Measurements from ENCODE around the gene SLC6A9.

SLC6A9 gene

DNA sequence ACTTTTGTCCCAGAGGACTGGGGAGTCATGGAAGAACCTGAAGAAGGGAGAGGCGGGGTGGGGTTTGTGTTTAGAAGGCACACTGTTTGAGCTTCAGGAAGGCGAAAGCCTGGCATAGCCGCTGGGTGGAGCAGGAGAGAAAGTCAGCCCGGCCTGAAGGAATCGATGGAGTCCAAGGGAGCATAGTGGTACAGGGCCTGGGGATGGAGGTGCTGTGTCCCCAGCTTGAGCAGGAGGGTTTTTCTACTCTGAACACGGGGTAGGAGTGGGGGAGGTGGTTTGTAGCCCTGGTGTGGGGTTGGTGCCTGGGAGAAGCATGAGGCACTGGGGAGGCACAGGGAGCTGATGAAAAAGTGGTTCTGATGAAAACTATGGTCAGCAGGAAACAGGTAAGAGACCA, 44.5 kb downstream of the SLC6A9 start:
- Histone ChIP-seq H3K9ac (ENCODE audit: low read length in 5 of 5) (no peak overlapping the region), H3K36me3 (ENCODE audit: control insufficient read depth in 5 of 5, insufficient read depth in 5 of 5, low read length in 5 of 5) (peaks cover 0 to 24% (median 16%) of the 10 kb centered on the region in 5 donors), H3K4me3 (ENCODE audit: low read depth in 1 of 5, low read length in 5 of 5) (no peak overlapping the region), H3K9me3 (ENCODE audit: control insufficient read depth in 5 of 5, low read length in 5 of 5) (no peaks in the 10 kb centered on the region), H3K27me3 (ENCODE audit: control insufficient read depth in 5 of 5, insufficient read depth in 4 of 5, low read length in 5 of 5) (no peaks in the 10 kb centered on the region), H3K27ac (ENCODE audit: low read depth, low read length) (no peak overlapping the region), H3K4me1 (ENCODE audit: control insufficient read depth in 5 of 5, insufficient read depth in 5 of 5, low read length in 5 of 5) (peaks cover 0 to 9% (median 7%) of the 10 kb centered on the region in 5 donors)

DNA sequence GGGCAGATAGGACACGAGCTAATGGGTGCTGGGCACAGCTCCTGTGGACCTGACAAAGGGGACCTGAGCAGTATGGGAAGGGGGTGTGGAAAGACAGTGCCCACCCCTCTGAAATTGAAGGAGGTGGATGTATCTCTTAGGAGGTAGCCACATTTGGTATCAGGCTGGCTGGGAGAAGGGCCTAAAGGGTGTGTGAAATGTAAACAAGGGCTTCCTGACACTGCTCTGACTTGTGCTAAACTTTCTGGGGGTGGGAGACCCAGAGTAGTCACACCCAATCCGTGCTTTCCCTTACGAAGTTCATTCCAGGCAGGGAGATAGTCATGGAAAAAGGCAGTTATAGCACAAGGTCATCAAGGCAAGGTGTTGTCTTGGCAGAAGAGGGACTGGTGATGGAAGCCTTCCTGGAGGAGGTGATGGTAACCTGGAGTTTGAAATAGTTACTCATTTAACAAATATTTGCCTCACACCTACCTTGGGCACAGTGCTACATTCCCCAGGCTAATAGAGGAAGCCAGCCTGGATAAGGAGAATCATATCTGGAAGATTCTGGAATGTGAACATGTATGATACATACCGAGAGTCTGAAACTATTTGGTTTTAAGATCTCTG, 45.2 kb downstream of the SLC6A9 start:
- Histone ChIP-seq H3K9me3 (ENCODE audit: control insufficient read depth in 5 of 5, low read length in 5 of 5) (no peaks in the 10 kb centered on the region), H3K4me1 (ENCODE audit: control insufficient read depth in 5 of 5, insufficient read depth in 5 of 5, low read length in 5 of 5) (peaks cover 0 to 6% (median 5%) of the 10 kb centered on the region in 5 donors), H3K9ac (ENCODE audit: low read length in 5 of 5) (no peak overlapping the region), H3K4me3 (ENCODE audit: low read depth in 1 of 5, low read length in 5 of 5) (no peak overlapping the region), H3K27me3 (ENCODE audit: control insufficient read depth in 5 of 5, insufficient read depth in 4 of 5, low read length in 5 of 5) (no peaks in the 10 kb centered on the region), H3K27ac (ENCODE audit: low read depth, low read length) (no peak overlapping the region), H3K36me3 (ENCODE audit: control insufficient read depth in 5 of 5, insufficient read depth in 5 of 5, low read length in 5 of 5) (peaks cover 0 to 26% (median 16%) of the 10 kb centered on the region in 5 donors)

DNA sequence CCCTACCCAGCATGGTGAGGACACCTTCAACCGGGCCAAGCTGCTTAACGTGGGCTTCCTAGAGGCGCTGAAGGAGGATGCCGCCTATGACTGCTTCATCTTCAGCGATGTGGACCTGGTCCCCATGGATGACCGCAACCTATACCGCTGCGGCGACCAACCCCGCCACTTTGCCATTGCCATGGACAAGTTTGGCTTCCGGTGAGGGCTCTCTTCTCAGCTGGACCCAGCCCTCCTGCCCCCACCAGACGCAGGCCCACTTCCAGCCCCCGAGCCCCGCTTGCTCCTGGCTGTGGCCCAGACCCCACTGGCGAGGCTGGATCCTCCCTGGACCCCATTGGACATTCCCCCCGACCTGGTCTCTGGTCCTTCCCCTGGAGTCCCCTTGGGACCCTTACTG, 46.4 kb downstream of the SLC6A9 start:
- Histone ChIP-seq H3K9ac (ENCODE audit: low read length in 5 of 5) (no peak overlapping the region), H3K9me3 (ENCODE audit: control insufficient read depth in 5 of 5, low read length in 5 of 5) (no peaks in the 10 kb centered on the region), H3K27ac (ENCODE audit: low read depth, low read length) (no peak overlapping the region), H3K4me1 (ENCODE audit: control insufficient read depth in 5 of 5, insufficient read depth in 5 of 5, low read length in 5 of 5) (peaks cover 5 to 12% (median 8%) of the 10 kb centered on the region in 5 donors), H3K27me3 (ENCODE audit: control insufficient read depth in 5 of 5, insufficient read depth in 4 of 5, low read length in 5 of 5) (no peaks in the 10 kb centered on the region), H3K36me3 (ENCODE audit: control insufficient read depth in 5 of 5, insufficient read depth in 5 of 5, low read length in 5 of 5) (peaks cover 0 to 26% (median 16%) of the 10 kb centered on the region in 5 donors), H3K4me3 (ENCODE audit: low read depth in 1 of 5, low read length in 5 of 5) (no peak overlapping the region)

DNA sequence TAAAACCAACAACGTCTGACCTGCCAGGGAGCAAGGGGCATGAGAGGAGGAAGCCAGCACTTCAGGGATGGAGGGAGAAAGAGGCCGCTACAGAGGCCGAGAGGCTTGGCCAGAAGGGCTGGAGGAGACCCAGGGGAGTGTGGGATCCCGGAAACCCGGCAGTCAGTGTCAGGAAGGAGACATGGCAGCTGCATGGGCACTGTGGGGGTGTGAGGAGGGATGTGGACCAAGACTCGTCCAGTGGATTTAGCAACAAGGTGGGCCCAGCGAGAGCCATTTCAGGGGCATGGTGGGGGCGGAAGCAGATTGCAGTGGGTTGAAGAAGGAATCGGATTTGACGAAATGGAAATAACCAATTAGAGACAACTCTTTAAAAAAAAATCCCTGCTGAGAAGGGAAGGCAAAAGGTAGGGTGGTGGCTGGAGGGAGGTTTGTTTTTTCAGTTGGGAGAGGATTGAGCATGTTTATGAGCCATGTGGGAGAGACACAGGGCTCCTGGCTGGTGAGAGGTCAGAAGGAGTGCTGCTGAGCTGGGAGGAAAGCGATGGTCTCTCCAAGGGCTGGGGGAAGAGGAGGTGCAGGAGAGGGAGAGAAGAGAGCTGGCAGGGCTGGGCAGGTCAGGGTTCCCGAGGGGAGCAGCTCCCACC, 47.9 kb downstream of the SLC6A9 start:
- H3K4me1 ChIP-seq (ENCODE audit: control insufficient read depth in 5 of 5, insufficient read depth in 5 of 5, low read length in 5 of 5) = peaks cover 9 to 20% (median 16%) of the 10 kb centered on the region in 5 donors

DNA sequence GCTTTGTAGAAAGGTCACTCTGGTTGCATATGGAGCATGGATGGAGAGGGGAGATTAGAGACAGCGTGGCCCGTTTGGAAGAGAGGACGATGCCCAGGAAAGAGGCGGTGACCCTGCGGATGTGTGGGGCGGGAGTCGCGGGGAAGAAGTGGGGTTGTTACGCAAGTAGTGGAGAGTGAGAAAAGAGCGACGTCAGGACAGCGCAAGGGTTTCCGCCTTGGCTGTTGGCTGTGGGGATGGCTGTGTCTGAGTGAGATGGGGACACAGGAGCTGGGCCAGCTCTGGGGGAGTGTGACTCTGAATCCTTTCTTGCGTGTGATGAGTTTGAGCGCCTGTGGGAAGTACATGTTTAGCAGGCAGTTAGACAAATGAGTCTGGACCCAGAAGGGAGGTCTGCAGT, 48.5 kb downstream of the SLC6A9 start:
- H3K27me3 ChIP-seq (ENCODE audit: control insufficient read depth in 5 of 5, insufficient read depth in 4 of 5, low read length in 5 of 5) = no peaks in the 10 kb centered on the region
- H3K27ac ChIP-seq (ENCODE audit: low read depth, low read length) = no peak overlapping the region
- no peaks in the 10 kb centered on the region for H3K9me3 ChIP-seq (ENCODE audit: control insufficient read depth in 5 of 5, low read length in 5 of 5)
- H3K36me3 ChIP-seq (ENCODE audit: control insufficient read depth in 5 of 5, insufficient read depth in 5 of 5, low read length in 5 of 5) = peaks cover 0 to 31% (median 20%) of the 10 kb centered on the region in 5 donors
- H3K9ac ChIP-seq (ENCODE audit: low read length in 5 of 5) = no peak overlapping the region
- peaks cover 9 to 26% (median 22%) of the 10 kb centered on the region in 5 donors for H3K4me1 ChIP-seq (ENCODE audit: control insufficient read depth in 5 of 5, insufficient read depth in 5 of 5, low read length in 5 of 5)
- no peak overlapping the region for H3K4me3 ChIP-seq (ENCODE audit: low read depth in 1 of 5, low read length in 5 of 5)

More for the DNA sequence above, 47.9 kb downstream of the SLC6A9 start:
- Histone ChIP-seq H3K9ac (ENCODE audit: low read length in 5 of 5) (no peak overlapping the region), H3K4me3 (ENCODE audit: low read depth in 1 of 5, low read length in 5 of 5) (no peak overlapping the region), H3K36me3 (ENCODE audit: control insufficient read depth in 5 of 5, insufficient read depth in 5 of 5, low read length in 5 of 5) (peaks cover 0 to 26% (median 16%) of the 10 kb centered on the region in 5 donors), H3K27me3 (ENCODE audit: control insufficient read depth in 5 of 5, insufficient read depth in 4 of 5, low read length in 5 of 5) (no peaks in the 10 kb centered on the region), H3K9me3 (ENCODE audit: control insufficient read depth in 5 of 5, low read length in 5 of 5) (no peaks in the 10 kb centered on the region), H3K27ac (ENCODE audit: low read depth, low read length) (no peak overlapping the region)

DNA sequence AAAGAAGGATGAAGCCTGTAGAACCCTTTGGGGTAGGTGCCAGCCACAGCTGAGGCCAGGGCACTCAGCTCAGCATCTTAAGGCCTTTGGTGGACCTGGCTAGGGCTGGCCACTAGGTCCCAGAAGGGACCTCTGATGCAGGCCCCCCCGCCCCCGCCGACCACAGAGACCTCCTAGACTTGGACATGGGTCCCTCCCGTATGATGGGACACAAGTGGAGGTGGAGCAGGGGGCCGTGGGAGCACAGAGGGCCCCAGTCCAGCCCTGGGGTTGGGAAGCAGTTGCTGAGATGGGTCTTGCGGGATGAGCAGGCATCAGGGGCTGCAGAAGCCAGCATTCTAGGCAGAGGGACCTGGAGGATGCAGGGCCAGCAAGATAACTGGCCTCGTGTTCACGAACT, 49.0 kb downstream of the SLC6A9 start:
- H3K9me3 ChIP-seq (ENCODE audit: control insufficient read depth in 5 of 5, low read length in 5 of 5) = no peaks in the 10 kb centered on the region
- H3K9ac ChIP-seq (ENCODE audit: low read length in 5 of 5) = no peak overlapping the region
- peaks cover 3 to 35% (median 26%) of the 10 kb centered on the region in 5 donors for H3K36me3 ChIP-seq (ENCODE audit: control insufficient read depth in 5 of 5, insufficient read depth in 5 of 5, low read length in 5 of 5)
- no peaks in the 10 kb centered on the region for H3K27me3 ChIP-seq (ENCODE audit: control insufficient read depth in 5 of 5, insufficient read depth in 4 of 5, low read length in 5 of 5)
- no peak overlapping the region for H3K4me3 ChIP-seq (ENCODE audit: low read depth in 1 of 5, low read length in 5 of 5)
- H3K4me1 ChIP-seq (ENCODE audit: control insufficient read depth in 5 of 5, insufficient read depth in 5 of 5, low read length in 5 of 5) = peaks cover 9 to 28% (median 26%) of the 10 kb centered on the region in 5 donors
- no peak overlapping the region for H3K27ac ChIP-seq (ENCODE audit: low read depth, low read length)

DNA sequence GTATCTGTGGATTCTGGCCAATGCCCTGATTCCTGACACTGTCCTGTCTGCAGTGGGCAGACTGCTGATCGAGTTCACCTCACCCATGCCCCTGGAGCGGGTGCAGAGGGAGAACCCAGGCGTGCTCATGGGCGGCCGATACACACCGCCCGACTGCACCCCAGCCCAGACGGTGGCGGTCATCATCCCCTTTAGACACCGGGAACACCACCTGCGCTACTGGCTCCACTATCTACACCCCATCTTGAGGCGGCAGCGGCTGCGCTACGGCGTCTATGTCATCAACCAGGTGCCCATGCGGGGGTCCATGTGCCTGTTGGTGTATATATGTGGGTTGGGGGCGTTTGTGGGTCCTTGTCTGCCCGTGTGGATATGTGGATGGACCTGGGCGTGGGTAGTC, 49.6 kb downstream of the SLC6A9 start:
- Histone ChIP-seq H3K36me3 (ENCODE audit: control insufficient read depth in 5 of 5, insufficient read depth in 5 of 5, low read length in 5 of 5) (peaks cover 4 to 42% (median 32%) of the 10 kb centered on the region in 5 donors), H3K27ac (ENCODE audit: low read depth, low read length) (no peak overlapping the region), H3K9me3 (ENCODE audit: control insufficient read depth in 5 of 5, low read length in 5 of 5) (no peaks in the 10 kb centered on the region), H3K4me1 (ENCODE audit: control insufficient read depth in 5 of 5, insufficient read depth in 5 of 5, low read length in 5 of 5) (peaks cover 9 to 33% (median 31%) of the 10 kb centered on the region in 5 donors), H3K27me3 (ENCODE audit: control insufficient read depth in 5 of 5, insufficient read depth in 4 of 5, low read length in 5 of 5) (no peaks in the 10 kb centered on the region), H3K4me3 (ENCODE audit: low read depth in 1 of 5, low read length in 5 of 5) (no peak overlapping the region), H3K9ac (ENCODE audit: low read length in 5 of 5) (no peak overlapping the region)

DNA sequence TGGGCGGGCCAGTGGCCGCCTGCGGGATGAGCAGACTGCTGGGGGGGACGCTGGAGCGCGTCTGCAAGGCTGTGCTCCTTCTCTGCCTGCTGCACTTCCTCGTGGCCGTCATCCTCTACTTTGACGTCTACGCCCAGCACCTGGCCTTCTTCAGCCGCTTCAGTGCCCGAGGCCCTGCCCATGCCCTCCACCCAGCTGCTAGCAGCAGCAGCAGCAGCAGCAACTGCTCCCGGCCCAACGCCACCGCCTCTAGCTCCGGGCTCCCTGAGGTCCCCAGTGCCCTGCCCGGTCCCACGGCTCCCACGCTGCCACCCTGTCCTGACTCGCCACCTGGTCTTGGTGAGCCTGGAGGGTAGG, 50.1 kb downstream of the SLC6A9 start:
- Histone ChIP-seq H3K9ac (ENCODE audit: low read length in 5 of 5) (no peak overlapping the region), H3K4me3 (ENCODE audit: low read depth in 1 of 5, low read length in 5 of 5) (no peak overlapping the region), H3K27ac (ENCODE audit: low read depth, low read length) (no peak overlapping the region), H3K9me3 (ENCODE audit: control insufficient read depth in 5 of 5, low read length in 5 of 5) (no peaks in the 10 kb centered on the region), H3K36me3 (ENCODE audit: control insufficient read depth in 5 of 5, insufficient read depth in 5 of 5, low read length in 5 of 5) (peaks cover 4 to 42% (median 37%) of the 10 kb centered on the region in 5 donors), H3K27me3 (ENCODE audit: control insufficient read depth in 5 of 5, insufficient read depth in 4 of 5, low read length in 5 of 5) (no peaks in the 10 kb centered on the region), H3K4me1 (ENCODE audit: control insufficient read depth in 5 of 5, insufficient read depth in 5 of 5, low read length in 5 of 5) (peaks cover 9 to 39% (median 36%) of the 10 kb centered on the region in 5 donors)

DNA sequence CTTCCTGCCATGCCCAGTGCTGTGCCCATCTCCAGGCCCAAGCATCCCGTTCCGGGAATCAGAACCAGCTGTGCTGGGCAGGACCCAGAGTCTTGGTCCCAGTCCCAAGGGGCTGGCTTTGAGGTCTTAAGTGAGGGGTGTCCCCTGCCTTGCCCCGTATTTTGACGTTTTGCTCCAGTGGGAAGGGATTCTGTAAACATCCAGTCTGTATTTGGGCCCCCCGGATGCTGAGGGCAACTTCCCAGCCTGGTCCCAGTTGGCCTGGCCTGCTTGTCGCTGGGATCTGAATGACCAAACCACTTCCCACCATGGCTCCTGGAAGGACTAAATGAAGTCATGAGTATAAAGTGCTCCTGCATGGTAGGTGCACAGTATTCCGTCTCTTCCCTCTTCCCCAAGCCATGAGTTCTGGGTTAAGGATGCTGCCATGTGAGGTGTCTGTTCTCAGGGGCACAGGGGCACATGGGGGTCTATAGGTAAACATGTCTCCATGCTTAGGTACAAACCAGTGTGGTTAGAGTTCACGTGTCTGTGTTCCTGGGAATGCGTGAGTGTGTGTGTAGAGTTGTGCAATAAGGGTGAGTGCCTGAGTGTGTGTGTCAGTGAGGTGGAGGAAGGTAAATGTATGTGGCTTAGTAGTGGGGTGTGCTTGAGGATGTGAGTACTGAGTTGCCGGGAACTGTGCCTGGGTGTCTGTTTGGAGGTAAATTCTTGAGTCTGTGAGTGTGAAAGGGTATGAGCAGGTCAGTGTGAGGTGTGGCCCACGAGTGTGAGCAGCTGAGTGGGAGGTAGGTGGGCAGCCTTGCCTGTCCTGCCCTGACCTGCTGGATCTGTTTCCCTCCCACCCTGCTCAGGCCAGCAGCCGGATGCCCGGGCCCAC, 50.8 kb downstream of the SLC6A9 start:
- Histone ChIP-seq H3K27ac (ENCODE audit: low read depth, low read length) (peak overlapping the region; percentile 29), H3K9me3 (ENCODE audit: control insufficient read depth in 5 of 5, low read length in 5 of 5) (no peaks in the 10 kb centered on the region), H3K4me1 (ENCODE audit: control insufficient read depth in 5 of 5, insufficient read depth in 5 of 5, low read length in 5 of 5) (peaks cover 11 to 45% (median 42%) of the 10 kb centered on the region in 5 donors), H3K4me3 (ENCODE audit: low read depth in 1 of 5, low read length in 5 of 5) (peak overlapping the region; percentile 53 to 71 (median 61)), H3K9ac (ENCODE audit: low read length in 5 of 5) (peak overlapping the region in 4 of 5 donors; percentile 43 to 65 (median 48)), H3K36me3 (ENCODE audit: control insufficient read depth in 5 of 5, insufficient read depth in 5 of 5, low read length in 5 of 5) (peaks cover 4 to 41% (median 31%) of the 10 kb centered on the region in 5 donors), H3K27me3 (ENCODE audit: control insufficient read depth in 5 of 5, insufficient read depth in 4 of 5, low read length in 5 of 5) (no peaks in the 10 kb centered on the region)

All from subcutaneous abdominal adipose tissue (tissue), 5 donors.